LNCAP (cell line): Measurements from ENCODE around the gene DHX58.

ENCODE experiments used
- TF ChIP-seq, protein P1 (sequence below): fragments of 450-650 bp; IDR thresholded peaks from 2 replicates; pipeline ENCODE4 v1.5.1; 2017; ENCODE audit warnings: mild to moderate bottlenecking

Gene DHX58

GRCh38 chr17:42078396-42079043 is 34.0 kb downstream of the DHX58 start:
- TF ChIP-seq, protein P1, sequence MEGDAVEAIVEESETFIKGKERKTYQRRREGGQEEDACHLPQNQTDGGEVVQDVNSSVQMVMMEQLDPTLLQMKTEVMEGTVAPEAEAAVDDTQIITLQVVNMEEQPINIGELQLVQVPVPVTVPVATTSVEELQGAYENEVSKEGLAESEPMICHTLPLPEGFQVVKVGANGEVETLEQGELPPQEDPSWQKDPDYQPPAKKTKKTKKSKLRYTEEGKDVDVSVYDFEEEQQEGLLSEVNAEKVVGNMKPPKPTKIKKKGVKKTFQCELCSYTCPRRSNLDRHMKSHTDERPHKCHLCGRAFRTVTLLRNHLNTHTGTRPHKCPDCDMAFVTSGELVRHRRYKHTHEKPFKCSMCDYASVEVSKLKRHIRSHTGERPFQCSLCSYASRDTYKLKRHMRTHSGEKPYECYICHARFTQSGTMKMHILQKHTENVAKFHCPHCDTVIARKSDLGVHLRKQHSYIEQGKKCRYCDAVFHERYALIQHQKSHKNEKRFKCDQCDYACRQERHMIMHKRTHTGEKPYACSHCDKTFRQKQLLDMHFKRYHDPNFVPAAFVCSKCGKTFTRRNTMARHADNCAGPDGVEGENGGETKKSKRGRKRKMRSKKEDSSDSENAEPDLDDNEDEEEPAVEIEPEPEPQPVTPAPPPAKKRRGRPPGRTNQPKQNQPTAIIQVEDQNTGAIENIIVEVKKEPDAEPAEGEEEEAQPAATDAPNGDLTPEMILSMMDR, result no peak

DNA sequence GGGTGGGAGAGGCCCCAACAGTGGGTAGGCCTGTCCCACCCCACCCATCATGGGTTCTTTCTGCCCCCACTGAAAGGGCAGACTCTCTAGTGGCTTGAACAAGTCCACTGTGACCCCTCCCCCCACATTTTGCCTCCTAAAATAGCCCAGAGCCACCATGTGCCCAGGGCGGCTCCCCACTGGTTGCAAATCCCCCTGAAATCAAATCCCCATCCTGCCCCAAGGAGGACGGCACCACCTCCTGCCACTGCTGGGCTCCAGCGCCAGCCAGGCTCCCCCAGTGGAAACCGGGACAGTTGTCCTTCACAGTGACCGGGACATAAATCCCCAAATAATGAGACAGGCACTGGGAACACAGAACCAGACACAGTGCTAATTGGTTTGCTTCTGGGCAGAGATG is 34.8 kb downstream of the DHX58 start:
- TF ChIP-seq, protein P1, result no peak

DNA sequence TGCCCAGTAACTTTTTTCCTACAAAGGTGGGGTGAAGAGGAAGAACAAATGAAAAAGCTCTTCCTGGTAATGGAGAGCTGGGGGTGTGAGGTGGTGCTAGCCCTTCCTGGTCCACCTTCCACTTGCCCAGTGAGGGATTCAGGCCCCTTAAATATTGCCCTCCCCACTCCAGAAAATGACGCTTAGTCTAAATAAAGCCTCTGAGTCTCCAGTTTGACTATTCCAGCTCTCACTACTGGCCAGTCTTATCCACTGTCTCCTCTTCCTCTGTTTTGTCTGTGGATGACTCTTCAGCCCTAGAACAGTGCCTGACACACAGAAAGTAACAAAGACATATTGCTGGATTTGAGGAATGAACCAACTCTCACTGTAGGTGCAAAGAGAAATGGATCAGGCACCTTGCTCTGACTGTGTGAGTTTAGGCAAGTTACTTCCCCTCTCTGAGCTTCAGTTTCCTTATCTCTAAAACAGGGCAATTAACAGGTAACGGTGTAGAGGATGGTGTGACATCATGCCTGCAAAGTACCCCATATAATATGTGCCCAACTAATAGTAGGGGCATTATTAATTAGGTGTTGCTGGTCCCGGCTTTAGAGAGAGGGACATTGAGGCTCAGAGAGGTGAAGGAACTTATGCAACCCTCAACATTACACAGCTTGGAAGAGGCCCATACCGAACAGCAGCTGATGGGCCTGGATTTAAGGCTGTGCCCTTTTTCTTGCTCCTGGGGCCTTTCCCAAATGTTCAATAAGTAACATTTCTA is 35.5 kb downstream of the DHX58 start:
- TF ChIP-seq, protein P1, result no peak

DNA sequence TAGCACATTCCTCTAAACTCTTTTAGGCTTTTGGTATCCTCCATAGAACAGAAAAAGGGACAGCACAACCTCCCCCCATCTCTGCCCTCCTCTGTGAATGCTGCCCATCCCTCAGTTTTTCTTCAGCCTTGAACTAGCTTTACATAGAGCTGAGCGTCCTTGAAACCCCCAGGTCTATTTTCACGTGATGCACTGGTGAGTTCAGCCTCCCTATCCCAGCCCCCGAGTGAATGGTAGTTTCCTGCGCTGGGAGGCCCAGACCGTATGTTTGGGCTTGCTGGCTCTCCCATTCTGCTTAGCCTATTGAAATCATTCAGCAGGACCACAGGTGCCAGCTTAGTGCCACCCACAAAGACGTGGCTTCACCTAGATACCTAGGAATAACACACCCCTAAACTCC is 36.7 kb downstream of the DHX58 start:
- TF ChIP-seq, protein P1, result no peak

DNA sequence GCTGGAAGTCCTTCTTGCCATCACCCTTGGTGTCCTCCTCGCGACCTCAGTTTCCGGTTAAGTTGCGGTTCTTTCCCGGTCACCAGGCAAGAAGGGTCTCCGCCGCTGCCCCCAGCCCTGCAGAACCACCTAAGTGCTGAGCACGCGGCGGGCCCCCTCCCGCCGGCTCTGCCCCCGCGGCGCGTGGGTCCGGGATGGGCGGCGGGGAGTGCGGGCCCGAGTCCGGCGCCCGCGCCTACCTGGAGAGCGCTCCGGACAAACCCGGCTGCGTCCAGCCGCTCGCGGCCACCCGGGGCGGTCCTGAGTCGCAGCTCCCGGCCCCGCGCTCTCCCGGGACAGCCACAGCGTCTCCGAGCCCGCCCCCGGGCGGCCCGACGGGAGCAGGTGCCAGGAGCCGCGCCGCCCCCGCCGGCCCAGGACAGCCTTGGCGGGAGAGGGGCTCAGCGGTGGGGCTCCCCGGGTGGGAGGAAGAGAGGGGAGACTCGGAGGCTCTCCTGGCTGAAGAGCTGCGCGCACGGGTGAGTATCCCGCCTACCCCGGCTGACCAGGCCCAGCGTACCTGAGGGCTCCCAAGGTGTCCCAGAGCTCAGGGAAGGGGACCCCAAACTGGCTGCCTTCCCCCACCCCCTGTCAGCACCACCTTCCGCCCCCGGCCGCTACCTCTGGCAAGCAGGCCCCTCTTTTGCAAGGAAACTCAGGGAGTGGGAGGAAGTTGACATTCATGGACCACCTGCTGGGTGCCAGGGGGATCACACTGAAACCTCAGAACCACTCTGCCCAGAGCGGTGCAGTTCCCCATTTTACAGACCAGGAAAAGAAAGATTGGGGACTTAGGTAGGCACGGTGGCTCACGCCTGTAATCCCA is 40.0 kb downstream of the DHX58 start:
- TF ChIP-seq, protein P1, result no peak

DNA sequence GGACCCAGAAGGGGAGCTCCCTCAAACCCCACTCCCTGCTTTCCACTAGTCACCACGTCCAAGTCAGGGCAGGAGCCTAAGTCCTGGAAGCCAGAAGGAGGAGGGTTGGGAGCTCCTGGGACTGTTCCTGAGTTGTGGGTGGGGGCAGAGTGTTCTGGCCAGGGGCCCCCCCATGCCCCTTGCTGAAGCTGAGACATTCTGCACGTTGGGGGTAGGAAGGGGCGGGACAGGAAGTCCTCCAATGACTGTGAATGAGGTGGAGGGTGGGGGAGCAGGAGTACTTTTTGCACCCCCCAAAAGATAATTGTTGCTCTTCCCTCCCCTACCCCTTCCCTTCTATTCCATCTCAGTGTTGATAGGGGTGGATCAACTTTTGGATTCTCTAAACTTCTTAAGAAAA is 40.7 kb downstream of the DHX58 start:
- TF ChIP-seq, protein P1, result no peak

GRCh38 chr17:42068979-42069378 is 43.5 kb downstream of the DHX58 start:
- TF ChIP-seq, protein P1, result no peak
